ENCODE measurements around the gene PDE6A. TPM values are rescaled to one million over a fixed set of nuclear protein-coding genes. Genes with fewer than 3 reads are reported as not detected.

PDE6A gene
- total and polyA plus RNA-seq, 2 of the 13 experiments (the other 11 are each of a cell fraction or from before 2014, with no cell fraction given): 0.01 TPM; not detected in 1

GRCh38 chr5:149894237-149894636 is 50.4 kb downstream of the PDE6A start:
- H3K9me3 ChIP-seq (ENCODE audit: low read length): no peaks in the 10 kb centered on the region
- no peaks in the 10 kb centered on the region for H3K79me2 ChIP-seq (ENCODE audit: insufficient read depth, low read length)
- intact Hi-C loops (cut with micrococcal nuclease; ENCODE audit: unreplicated experiment) (no loop called here), in situ Hi-C loops (cut with HindIII; ENCODE audit: extremely low pct_ligation_motif_present, low pct_unique_long_range_greater_than_20kb) (no loop called here)
- FAIRE-seq (no peak), ATAC-seq (no peak), DNase-seq (ENCODE audit: low spot score) (no peak)
- whole genome bisulfite sequencing (ENCODE audit: low lambda C conversion rate): 3% methylated on average over 1 of the region's 1 CpG
- H3K27ac ChIP-seq (ENCODE audit: extremely low read length, insufficient read depth, low read length): no peak overlapping the region
- no peak overlapping the region for H3K4me3 ChIP-seq (replicated peaks in 1 of 3; ENCODE audit: insufficient read depth in 1 of 3, low read depth in 2 of 3, low read length in 3 of 3)
- H3K9ac ChIP-seq (ENCODE audit: insufficient read depth, low read depth, low read length): no peak overlapping the region
- ChIA-PET POLR2A (no interaction called here), CTCF (ENCODE audit: low intra/inter-chr PET ratio, low total read pairs) (no interaction called here)
- peaks cover 0 to 5% of the 10 kb centered on the region in 2 experiments; a peak in 2 of 5 replicates for H3K27me3 ChIP-seq (ENCODE audit: control insufficient read depth in 1 of 2, insufficient read depth in 2 of 2, low read length in 2 of 2)
- H2AFZ ChIP-seq (ENCODE audit: low read length): no peak overlapping the region
- H3K4me2 ChIP-seq (ENCODE audit: low read depth, low read length): no peak overlapping the region
- H3K4me1 ChIP-seq (ENCODE audit: insufficient read depth, low read length): no peaks in the 10 kb centered on the region
- no peaks in the 10 kb centered on the region for H3K36me3 ChIP-seq (replicated peaks in 1 of 2; ENCODE audit: control insufficient read depth in 1 of 2, insufficient read depth in 2 of 2, low read length in 2 of 2)
- no peaks in the 10 kb centered on the region for H4K20me1 ChIP-seq (ENCODE audit: insufficient read depth, low read length)
- BruUV-seq (replicated peaks): no TSS peak
- TF ChIP-seq YY1 (IDR thresholded peaks at IDR 0.05; ENCODE audit: insufficient read depth, insufficient replicate concordance, low read depth, low read length): no peak
- no peak for TF ChIP-seq ARID2 (CRISPR knock-in tag; IDR thresholded peaks at IDR 0.05; ENCODE audit: borderline replicate concordance)
- TF ChIP-seq ETV5 (CRISPR knock-in tag; IDR thresholded peaks at IDR 0.05; ENCODE audit: borderline replicate concordance): no peak
- TF ChIP-seq MIER2 (CRISPR knock-in tag; IDR thresholded peaks at IDR 0.05): no peak
- no peak for TF ChIP-seq ZNF281 (CRISPR knock-in tag; IDR thresholded peaks at IDR 0.05; ENCODE audit: borderline replicate concordance)
- no peak for TF ChIP-seq POLR2A (IDR thresholded peaks at IDR 0.05; ENCODE audit: insufficient read depth in 1 of 2, low read depth in 2 of 2, low read length in 2 of 2)
- TF ChIP-seq ZNF224 (CRISPR knock-in tag; IDR thresholded peaks at IDR 0.05): no peak
- TF ChIP-seq NR2C2 (CRISPR knock-in tag; IDR thresholded peaks at IDR 0.05; ENCODE audit: borderline replicate concordance): no peak
- TF ChIP-seq ZNF101 (CRISPR knock-in tag; IDR thresholded peaks at IDR 0.05; ENCODE audit: borderline replicate concordance, low read depth): no peak
- no peak for TF ChIP-seq KLF13 (CRISPR knock-in tag; IDR thresholded peaks at IDR 0.05)
- no peak for TF ChIP-seq TEAD3 (CRISPR knock-in tag; optimal IDR thresholded peaks at IDR 0.05; ENCODE audit: borderline replicate concordance)
- no peak for TF ChIP-seq NFAT5 (CRISPR knock-in tag; IDR thresholded peaks at IDR 0.05)
- no peak for TF ChIP-seq MYC (CRISPR knock-in tag; IDR thresholded peaks at IDR 0.05; ENCODE audit: borderline replicate concordance)
- no peak for TF ChIP-seq SYNCRIP (IDR thresholded peaks at IDR 0.05; ENCODE audit: insufficient read depth, low read depth, low read length)
